ENCODE measurements around the gene RRP7A. TPM values are rescaled to one million over a fixed set of nuclear protein-coding genes. Genes with fewer than 3 reads are reported as not detected.

Gene RRP7A
- total RNA-seq, 1 donor from 2014 or later: 54.9 TPM

GRCh38 chr22:42471441-42471840, 48.2 kb downstream of the RRP7A start:
- Histone ChIP-seq H3K4me1 (ENCODE audit: insufficient read depth, low read length) (no peaks in the 10 kb centered on the region), H3K9ac (ENCODE audit: low read length) (no peak overlapping the region), H3K4me2 (ENCODE audit: low read length) (no peak overlapping the region), H3K27me3 (ENCODE audit: insufficient read depth, low read length) (peaks cover 12% of the 10 kb centered on the region), H3K4me3 (ENCODE audit: insufficient read depth, low read depth, low read length) (no peak overlapping the region), H3K27ac (ENCODE audit: low read depth, low read length) (no peak overlapping the region), H2AFZ (ENCODE audit: low read depth, low read length) (no peak overlapping the region), H4K20me1 (ENCODE audit: insufficient read depth, low read length) (no peaks in the 10 kb centered on the region), H3K9me3 (ENCODE audit: insufficient read depth, low read depth, low read length) (no peaks in the 10 kb centered on the region), H3K79me2 (ENCODE audit: insufficient read depth, low read length) (no peaks in the 10 kb centered on the region), H3K36me3 (ENCODE audit: insufficient read depth, low read length) (no peaks in the 10 kb centered on the region)
- no peak overlapping the region for H3K27ac Mint-ChIP-seq (ENCODE audit: unreplicated experiment)
- no peak for DNase-seq (ENCODE audit: low read depth)
- peaks cover 30% of the 10 kb centered on the region for H3K27me3 Mint-ChIP-seq (ENCODE audit: low read depth, unreplicated experiment)
- H3K9me3 Mint-ChIP-seq (ENCODE audit: unreplicated experiment): peaks cover 3% of the 10 kb centered on the region
- no peaks in the 10 kb centered on the region for H3K4me1 Mint-ChIP-seq (ENCODE audit: low read depth, unreplicated experiment)
- no peak for FAIRE-seq
- TF ChIP-seq EZH2 (IDR thresholded peaks at IDR 0.05; ENCODE audit: insufficient read depth, low read length) (no peak), CTCF (IDR thresholded peaks at IDR 0.05; ENCODE audit: insufficient read depth, low read depth, low read length) (no peak)
- H3K36me3 Mint-ChIP-seq (ENCODE audit: low read depth, unreplicated experiment): no peaks in the 10 kb centered on the region
- H3K4me3 Mint-ChIP-seq (ENCODE audit: unreplicated experiment): no peak overlapping the region

GRCh38 chr22:42470366-42471082, 49.1 kb downstream of the RRP7A start:
- H4K20me1 ChIP-seq (ENCODE audit: insufficient read depth, low read length): no peaks in the 10 kb centered on the region
- peaks cover 12% of the 10 kb centered on the region for H3K27me3 ChIP-seq (ENCODE audit: insufficient read depth, low read length)
- H3K9ac ChIP-seq (ENCODE audit: low read length): no peak overlapping the region
- no peaks in the 10 kb centered on the region for H3K36me3 Mint-ChIP-seq (ENCODE audit: low read depth, unreplicated experiment)
- no peak overlapping the region for H3K4me3 Mint-ChIP-seq (ENCODE audit: unreplicated experiment)
- no peaks in the 10 kb centered on the region for H3K36me3 ChIP-seq (ENCODE audit: insufficient read depth, low read length)
- TF ChIP-seq EZH2 (IDR thresholded peaks at IDR 0.05; ENCODE audit: insufficient read depth, low read length) (no peak), CTCF (IDR thresholded peaks at IDR 0.05; ENCODE audit: insufficient read depth, low read depth, low read length) (no peak)
- no peaks in the 10 kb centered on the region for H3K79me2 ChIP-seq (ENCODE audit: insufficient read depth, low read length)
- no peak overlapping the region for H3K4me3 ChIP-seq (ENCODE audit: insufficient read depth, low read depth, low read length)
- no peak overlapping the region for H3K27ac ChIP-seq (ENCODE audit: low read depth, low read length)
- no peak overlapping the region for H2AFZ ChIP-seq (ENCODE audit: low read depth, low read length)
- DNase-seq (ENCODE audit: low read depth): no peak
- H3K27ac Mint-ChIP-seq (ENCODE audit: unreplicated experiment): no peak overlapping the region
- H3K4me2 ChIP-seq (ENCODE audit: low read length): no peak overlapping the region
- H3K9me3 ChIP-seq (ENCODE audit: insufficient read depth, low read depth, low read length): no peaks in the 10 kb centered on the region
- no peaks in the 10 kb centered on the region for H3K4me1 Mint-ChIP-seq (ENCODE audit: low read depth, unreplicated experiment)
- peaks cover 30% of the 10 kb centered on the region for H3K27me3 Mint-ChIP-seq (ENCODE audit: low read depth, unreplicated experiment)
- no peaks in the 10 kb centered on the region for H3K4me1 ChIP-seq (ENCODE audit: insufficient read depth, low read length)
- no peak for FAIRE-seq
- H3K9me3 Mint-ChIP-seq (ENCODE audit: unreplicated experiment): peaks cover 3% of the 10 kb centered on the region

- Mint-ChIP-seq H3K4me3 (ENCODE audit: unreplicated experiment) (no peak overlapping the region), H3K9me3 (ENCODE audit: unreplicated experiment) (no peaks in the 10 kb centered on the region), H3K36me3 (ENCODE audit: low read depth, unreplicated experiment) (no peaks in the 10 kb centered on the region), H3K4me1 (ENCODE audit: low read depth, unreplicated experiment) (no peaks in the 10 kb centered on the region), H3K27ac (ENCODE audit: unreplicated experiment) (no peak overlapping the region), H3K27me3 (ENCODE audit: low read depth, unreplicated experiment) (peaks cover 25% of the 10 kb centered on the region)
- no peak for TF ChIP-seq EZH2 (IDR thresholded peaks at IDR 0.05; ENCODE audit: insufficient read depth, low read length)
- no peak for TF ChIP-seq CTCF (IDR thresholded peaks at IDR 0.05; ENCODE audit: insufficient read depth, low read depth, low read length)
- Histone ChIP-seq H3K9ac (ENCODE audit: low read length) (no peak overlapping the region), H3K9me3 (ENCODE audit: insufficient read depth, low read depth, low read length) (no peaks in the 10 kb centered on the region), H3K79me2 (ENCODE audit: insufficient read depth, low read length) (no peaks in the 10 kb centered on the region), H3K27me3 (ENCODE audit: insufficient read depth, low read length) (peaks cover 17% of the 10 kb centered on the region), H3K36me3 (ENCODE audit: insufficient read depth, low read length) (no peaks in the 10 kb centered on the region), H3K4me2 (ENCODE audit: low read length) (no peak overlapping the region), H3K4me1 (ENCODE audit: insufficient read depth, low read length) (no peaks in the 10 kb centered on the region), H4K20me1 (ENCODE audit: insufficient read depth, low read length) (no peaks in the 10 kb centered on the region), H2AFZ (ENCODE audit: low read depth, low read length) (no peak overlapping the region), H3K4me3 (ENCODE audit: insufficient read depth, low read depth, low read length) (no peak overlapping the region), H3K27ac (ENCODE audit: low read depth, low read length) (no peak overlapping the region)
- no peak for DNase-seq (ENCODE audit: low read depth)
- FAIRE-seq: no peak
Observed at GRCh38 chr22:42468841-42469240, 50.8 kb downstream of the RRP7A start.

All from astrocyte (in vitro differentiated cells and primary cell).